A673 (cell line): ENCODE results near the gene KIDINS220. TPM values are rescaled to one million over a fixed set of nuclear protein-coding genes. Genes with fewer than 3 reads are reported as not detected.

Experiments used
- BruUV-seq: library from RNA; stranded (reverse); fragments of 400-500 nt; replicated peaks from 2 replicates; lab custom pipeline; 2021; lab: Mats Ljungman, UMichigan
- CTCF ChIA-PET: fragments of 300-600 bp; sonication (Branson Sonifier 250); formaldehyde crosslinking; loops from one replicate; lab custom pipeline; 2022; ENCODE audit warnings: antibody characterized with exemption; lab: Charles Lee
- POLR2A ChIA-PET: fragments of 300-600 bp; sonication (Branson Sonifier 250); formaldehyde crosslinking; loops from one replicate; lab custom pipeline; 2022; ENCODE audit warnings: antibody characterized with exemption; ENCODE audit not compliant: low non-redundant PET; lab: Charles Lee
- DNase-seq: peaks from one replicate; pipeline ENCODE4 v3.0.0-alpha.2; 2015; ENCODE audit warnings: low spot score
- H3K27ac ChIP-seq: fragments of 200-600 bp; sonication (generic); 2 replicates; pipeline ENCODE4 v1.5.1; 2016; ENCODE audit warnings: mixed run types, low read depth, mild to moderate bottlenecking, mixed read lengths, antibody characterized with exemption, low read length; ENCODE audit not compliant: poor library complexity, severe bottlenecking
- H3K27me3 ChIP-seq: fragments of 200-600 bp; sonication (generic); replicated peaks from 2 replicates; pipeline ENCODE4 v1.6.1; 2017; ENCODE audit warnings: mixed run types, low read depth, mild to moderate bottlenecking, mixed read lengths, antibody characterized with exemption, low read length; ENCODE audit not compliant: insufficient read depth, poor library complexity
- H3K36me3 ChIP-seq: fragments of 200-600 bp; sonication (generic); 2 replicates; pipeline ENCODE4 v1.6.1; 2016; ENCODE audit warnings: mixed run types, mild to moderate bottlenecking, mixed read lengths, antibody characterized with exemption, low read length; ENCODE audit not compliant: insufficient read depth, poor library complexity, severe bottlenecking
- H3K4me1 ChIP-seq: fragments of 200-600 bp; sonication (generic); 2 replicates; pipeline ENCODE4 v1.6.1; 2017; ENCODE audit warnings: mixed run types, mild to moderate bottlenecking, mixed read lengths, antibody characterized with exemption, low read length; ENCODE audit not compliant: insufficient read depth, poor library complexity, severe bottlenecking
- H3K4me3 ChIP-seq: fragments of 200-600 bp; sonication (generic); 2 replicates; pipeline ENCODE4 v1.5.1; 2016; ENCODE audit warnings: low read depth, mixed run types, mild to moderate bottlenecking, mixed read lengths, low read length; ENCODE audit not compliant: poor library complexity, severe bottlenecking
- H3K9me3 ChIP-seq: fragments of 200-600 bp; sonication (generic); 2 replicates; pipeline ENCODE4 v1.6.1; 2016; ENCODE audit warnings: mixed run types, low read depth, mild to moderate bottlenecking, mixed read lengths, antibody characterized with exemption, low read length; ENCODE audit not compliant: poor library complexity, severe bottlenecking
- CTCF ChIP-seq: fragments of 300-800, 200-600 bp; sonication (generic); conservative IDR thresholded peaks from 2 replicates; pipeline ENCODE4 v1.5.1; 2017; ENCODE audit warnings: low read depth, mild to moderate bottlenecking, antibody characterized with exemption, low read length, moderate library complexity, mixed read lengths
- EZH2 ChIP-seq: fragments of 200-600 bp; sonication (generic); IDR thresholded peaks from 2 replicates; pipeline ENCODE4 v1.6.1; 2017; ENCODE audit warnings: borderline replicate concordance, low read depth, mild to moderate bottlenecking, mixed read lengths, antibody characterized with exemption, low read length; ENCODE audit not compliant: poor library complexity, severe bottlenecking
- intact Hi-C: fragments of 100-400 bp; cut with micrococcal nuclease; formaldehyde crosslinking; loops from one replicate; pipeline ENCODE4 v1.10.0; 2022; ENCODE audit not compliant: unreplicated experiment
- total RNA-seq: library from RNA; stranded (reverse); gene quantifications from 2 replicates; pipeline ENCODE4 v1.2.3, GENCODE V29; 2021

The KIDINS220 gene
- total RNA-seq, 1 experiment from 2014 or later = 46.4 TPM

GRCh38 chr2:8697190-8697589, 140.2 kb downstream of the KIDINS220 start:
- CTCF ChIA-PET = interaction anchor here (0.6 kb wide), 1 partner anchor 68 kb away, joined by 4 read pairs; no protein-coding TSS in a partner anchor
- H3K36me3 ChIP-seq = no peaks in the 10 kb centered on the region
- no TSS peak for BruUV-seq
- H3K27me3 ChIP-seq = no peaks in the 10 kb centered on the region
- no peak overlapping the region for H3K27ac ChIP-seq
- peaks cover 4% of the 10 kb centered on the region for H3K4me1 ChIP-seq
- DNase-seq = no peak
- no peak for TF ChIP-seq CTCF
- no peak for TF ChIP-seq EZH2
- no peak overlapping the region for H3K4me3 ChIP-seq
- intact Hi-C loops = no loop called here
- H3K9me3 ChIP-seq = no peaks in the 10 kb centered on the region
- POLR2A ChIA-PET = no interaction called here

GRCh38 chr2:8694737-8695136, 142.7 kb downstream of the KIDINS220 start:
- ChIA-PET POLR2A (no interaction called here), CTCF (no interaction called here)
- no peaks in the 10 kb centered on the region for H3K36me3 ChIP-seq
- H3K27ac ChIP-seq = no peak overlapping the region
- no peak overlapping the region for H3K4me3 ChIP-seq
- DNase-seq = peak; percentile 55
- TF ChIP-seq CTCF (no peak), EZH2 (no peak)
- BruUV-seq = no TSS peak
- H3K27me3 ChIP-seq = no peaks in the 10 kb centered on the region
- no peaks in the 10 kb centered on the region for H3K9me3 ChIP-seq
- H3K4me1 ChIP-seq = peaks cover 4% of the 10 kb centered on the region
- intact Hi-C loops = no loop called here

- POLR2A ChIA-PET = no interaction called here
- Histone ChIP-seq H3K9me3 (no peaks in the 10 kb centered on the region), H3K4me1 (peaks cover 4% of the 10 kb centered on the region), H3K27me3 (no peaks in the 10 kb centered on the region), H3K36me3 (no peaks in the 10 kb centered on the region), H3K4me3 (peak overlapping the region; percentile 4), H3K27ac (no peak overlapping the region)
- CTCF ChIA-PET = interaction anchor here (1.4 kb wide), 1 partner anchor 68 kb away, joined by 4 read pairs; no protein-coding TSS in a partner anchor
- intact Hi-C loops = loop anchor here (2.0 kb wide), 1 partner anchor 68 kb away; no protein-coding TSS in a partner anchor
- no TSS peak for BruUV-seq
- DNase-seq = peak; percentile 51
- TF ChIP-seq EZH2 (no peak), CTCF (peak; percentile 75)
Observed at GRCh38 chr2:8693157-8693821, 144.1 kb downstream of the KIDINS220 start.
